Endothelial cell of umbilical vein (primary cell): Measurements from ENCODE around the gene ELAVL1. TPM values are rescaled to one million over a fixed set of nuclear protein-coding genes. Genes with fewer than 3 reads are reported as not detected.

Experiments
- BruUV-seq: library from RNA; stranded (reverse); fragments of 400-500 nt; replicated peaks from 2 replicates; lab custom pipeline; 2021; lab: Mats Ljungman, UMichigan
- CTCF ChIA-PET: fragments of 300-600, 350-600 bp; sonication (Branson Sonifier 250); formaldehyde crosslinking; loops from one replicate; lab custom pipeline; 2021; ENCODE audit warnings: antibody characterized with exemption, inconsistent platforms; lab: Charles Lee
- POLR2A ChIA-PET: fragments of 300-600, 350-600 bp; sonication (Branson Sonifier 250); formaldehyde crosslinking; loops from one replicate; lab custom pipeline; 2021; ENCODE audit warnings: antibody characterized with exemption, inconsistent platforms; lab: Charles Lee
- DNase-seq: peaks from one replicate; pipeline ENCODE4 v3.0.0-alpha.2; 2011; ENCODE audit warnings: low read depth, low spot score
- FAIRE-seq: peaks from 2 replicates; lab custom pipeline; 2011; peaks lifted over from hg19 to GRCh38; lab: Jason Lieb, UNC
- H2AFZ ChIP-seq: 2 replicates; pipeline ENCODE4 v1.6.0; 2012; ENCODE audit warnings: low read depth, low read length, control low read depth, inconsistent platforms
- H3K27ac ChIP-seq: 2 replicates; pipeline ENCODE4 v1.5.1; 2011; ENCODE audit warnings: low read depth, mild to moderate bottlenecking, control low read depth, low read length, moderate library complexity; ENCODE audit not compliant: insufficient read depth
- H3K27me3 ChIP-seq, 2 experiments: 2 replicates each; pipeline versions ENCODE4 v1.6.0 to v1.6.1; 2011; ENCODE audit warnings: low read length in 2 of 2, mixed read lengths in 1 of 2; ENCODE audit not compliant: control insufficient read depth in 2 of 2, insufficient read depth in 2 of 2
- H3K36me3 ChIP-seq, 2 experiments: 2 replicates in 1 of 2; 3 replicates in 1 of 2; pipeline ENCODE4 v1.5.1; 2011; ENCODE audit warnings: low read length in 2 of 2, mild to moderate bottlenecking in 1 of 2, moderate library complexity in 1 of 2; ENCODE audit not compliant: control insufficient read depth in 2 of 2, insufficient read depth in 2 of 2; ENCODE audit errors: extremely low read depth in 1 of 2
- H3K4me1 ChIP-seq: 3 replicates; pipeline ENCODE4 v1.5.1; 2011; ENCODE audit warnings: mild to moderate bottlenecking, low read length; ENCODE audit not compliant: control insufficient read depth, insufficient read depth; ENCODE audit errors: extremely low read depth
- H3K4me2 ChIP-seq: 2 replicates; pipeline ENCODE4 v1.6.1; 2011; ENCODE audit warnings: low read length, control low read depth, mixed read lengths; ENCODE audit not compliant: insufficient read depth
- H3K4me3 ChIP-seq, 3 experiments: fragments of 200-600 bp in 1 of 3; sonication (generic), shearing (Covaris generic) in 1 of 3; replicated peaks in 1 of 3; 2 replicates each; pipeline ENCODE4 v1.5.1; 2011 to 2016; ENCODE audit warnings: control low read depth in 3 of 3, low read length in 3 of 3, mild to moderate bottlenecking in 2 of 3, inconsistent platforms in 1 of 3, low read depth in 1 of 3, moderate library complexity in 1 of 3; ENCODE audit not compliant: insufficient read depth in 1 of 3
- H3K79me2 ChIP-seq: 2 replicates; pipeline ENCODE4 v1.6.0; 2012; ENCODE audit warnings: low read length, inconsistent platforms; ENCODE audit not compliant: control insufficient read depth, insufficient read depth
- H3K9ac ChIP-seq: replicated peaks from 2 replicates; pipeline ENCODE3; 2011; ENCODE audit warnings: low read length, control low read depth; ENCODE audit not compliant: insufficient read depth; ENCODE audit errors: extremely low read depth
- H3K9me1 ChIP-seq: replicated peaks from 3 replicates; pipeline ENCODE4 v1.6.0; 2011; ENCODE audit warnings: mild to moderate bottlenecking, low read length; ENCODE audit not compliant: control insufficient read depth, insufficient read depth; ENCODE audit errors: extremely low read depth
- H3K9me3 ChIP-seq: replicated peaks from 2 replicates; pipeline ENCODE4 v1.5.1; 2012; ENCODE audit warnings: low read length, inconsistent platforms; ENCODE audit not compliant: control insufficient read depth, insufficient read depth
- H4K20me1 ChIP-seq: replicated peaks from 2 replicates; pipeline ENCODE3; 2011; ENCODE audit warnings: mild to moderate bottlenecking, low read length; ENCODE audit not compliant: control insufficient read depth, insufficient read depth; ENCODE audit errors: extremely low read depth
- EZH2 ChIP-seq: IDR thresholded peaks from 2 replicates; pipeline ENCODE4 v1.6.1; 2012; ENCODE audit warnings: borderline replicate concordance, low read depth, mild to moderate bottlenecking, moderate library complexity, low read length, inconsistent platforms; ENCODE audit not compliant: severe bottlenecking
- FOS ChIP-seq: IDR thresholded peaks from 2 replicates; pipeline ENCODE4 v1.6.1; 2011; ENCODE audit warnings: mild to moderate bottlenecking, low read length, moderate library complexity, borderline replicate concordance; ENCODE audit not compliant: insufficient read depth
- GATA2 ChIP-seq: IDR thresholded peaks from 2 replicates; pipeline ENCODE4 v1.7.0; 2011; ENCODE audit warnings: low read depth, mild to moderate bottlenecking, moderate library complexity, mixed read lengths, low read length; ENCODE audit not compliant: insufficient read length, insufficient read depth
- JUN ChIP-seq: IDR thresholded peaks from 2 replicates; pipeline ENCODE4 v1.6.1; 2011; ENCODE audit warnings: borderline replicate concordance, low read depth; ENCODE audit not compliant: insufficient read length, insufficient read depth
- MYC ChIP-seq: IDR thresholded peaks from one replicate; pipeline ENCODE4 v1.6.1; 2011; ENCODE audit warnings: mild to moderate bottlenecking, low read depth, low read length
- POLR2A ChIP-seq: IDR thresholded peaks from 2 replicates; pipeline ENCODE4 v1.6.1; 2012; ENCODE audit warnings: low read depth, mild to moderate bottlenecking, control low read depth, low read length
- POLR2AphosphoS5 ChIP-seq: IDR thresholded peaks from 2 replicates; pipeline ENCODE4 v1.6.1; 2012; ENCODE audit warnings: low read depth, mild to moderate bottlenecking, control low read depth, low read length, moderate library complexity; ENCODE audit not compliant: insufficient read depth
- dilution Hi-C: fragments of 300-500 bp; cut with MboI; formaldehyde crosslinking; loops from one replicate; pipeline ENCODE4 v1.15.0; 2019; ENCODE audit warnings: low sequenced_read_pairs; ENCODE audit not compliant: extremely low pct_ligation_motif_present
- intact Hi-C: fragments of 100-400 bp; cut with micrococcal nuclease; formaldehyde crosslinking; loops from one replicate; pipeline ENCODE4 v1.10.0; 2022
- polyA plus RNA-seq, 4 experiments: library from polyadenylated mRNA; depleted of rRNA in 3 of 4; stranded (reverse) in 3 of 4; unstranded in 1 of 4; fragments of >200 nt; gene quantifications; 2 replicates each; pipeline versions ENCODE4 v1.2.1 to v1.2.3, GENCODE V29; 2011 to 2012; ENCODE audit warnings: missing spikeins in 1 of 4
- total RNA-seq: library from RNA; stranded (reverse); gene quantifications from 2 replicates; pipeline ENCODE4 v1.2.3, GENCODE V29; 2021
- TF ChIP-seq, protein P1 (sequence below), 2 donors: IDR thresholded peaks; 1 replicate in 1 of 2; 2 replicates in 1 of 2; pipeline ENCODE4 v1.5.1; 2011; ENCODE audit warnings: low read length in 2 of 2, mild to moderate bottlenecking in 2 of 2, moderate library complexity in 2 of 2, control low read depth in 1 of 2, inconsistent platforms in 1 of 2, low read depth in 1 of 2; ENCODE audit not compliant: insufficient read depth in 1 of 2; ENCODE audit errors: extremely low read depth in 1 of 2
- TF ChIP-seq, protein P2 (sequence below): IDR thresholded peaks from 2 replicates; pipeline ENCODE4 v1.6.1; 2011; ENCODE audit not compliant: insufficient read depth, insufficient read length

The ELAVL1 gene
- total and polyA plus RNA-seq, 2 donors (not counting 3 experiments of a cell fraction or from before 2014, with no cell fraction given): 46.8 to 134 TPM

DNA sequence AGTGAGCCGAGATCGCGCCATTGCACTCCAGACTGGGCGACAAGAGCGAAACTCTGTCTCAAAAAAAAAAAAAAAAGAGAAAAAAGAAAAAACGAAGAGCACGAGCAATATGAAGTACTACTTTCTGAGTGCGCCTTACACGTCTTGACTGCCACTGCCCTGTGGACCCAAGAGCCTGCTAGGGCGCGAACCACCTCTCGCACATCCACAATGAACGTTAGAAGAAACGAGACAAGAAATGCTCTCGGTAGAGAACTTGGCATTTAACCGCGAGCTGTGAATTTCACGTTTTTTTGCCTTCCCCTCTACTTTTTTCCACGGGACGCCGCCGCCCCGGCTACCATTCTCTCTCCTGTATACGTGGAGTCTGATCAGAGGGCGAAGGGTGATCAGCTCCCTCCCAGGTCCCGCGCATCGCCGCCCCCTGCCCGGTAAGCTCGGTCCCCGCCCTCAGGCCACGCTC lies 62.4 kb downstream of the ELAVL1 start:
- Histone ChIP-seq H3K4me3 (peak overlapping the region; percentile 73 to 93 (median 77)), H3K27ac (peak overlapping the region; percentile 89), H3K27me3 (no peaks in the 10 kb centered on the region), H3K36me3 (peaks cover 0 to 4% of the 10 kb centered on the region in 2 experiments), H3K9ac (peak overlapping the region; percentile 98), H3K4me2 (peak overlapping the region; percentile 76), H4K20me1 (no peaks in the 10 kb centered on the region), H3K4me1 (peaks cover 9% of the 10 kb centered on the region), H3K79me2 (peaks cover 22% of the 10 kb centered on the region), H3K9me1 (no peaks in the 10 kb centered on the region), H3K9me3 (no peaks in the 10 kb centered on the region), H2AFZ (peak overlapping the region; percentile 94)
- intact Hi-C loops (loop anchor here (1.0 to 2.0 kb wide), 4 partner anchors 14 to 126 kb away; partner anchors contain the start of gene SNAPC2), dilution Hi-C loops (no loop called here)
- FAIRE-seq: no peak
- DNase-seq: no peak
- TSS peak; percentile 24 for BruUV-seq
- ChIA-PET POLR2A (interaction anchor here (1.2 to 2.0 kb wide), 5 partner anchors 13 to 62 kb away, joined by 4 to 21 read pairs (median 9); partner anchors contain the start of gene SNAPC2), CTCF (interaction anchor here (0.6 to 3.4 kb wide), 20 partner anchors 11 to 844 kb away, joined by 3 to 101 read pairs (median 8); partner anchors contain the start of genes ELAVL1, KANK3, MAP2K7 and SNAPC2)
- TF ChIP-seq FOS: no peak
- no peak for TF ChIP-seq JUN
- TF ChIP-seq MYC: no peak
- no peak for TF ChIP-seq POLR2AphosphoS5
- no peak for TF ChIP-seq GATA2
- no peak for TF ChIP-seq EZH2
- TF ChIP-seq, protein P1, sequence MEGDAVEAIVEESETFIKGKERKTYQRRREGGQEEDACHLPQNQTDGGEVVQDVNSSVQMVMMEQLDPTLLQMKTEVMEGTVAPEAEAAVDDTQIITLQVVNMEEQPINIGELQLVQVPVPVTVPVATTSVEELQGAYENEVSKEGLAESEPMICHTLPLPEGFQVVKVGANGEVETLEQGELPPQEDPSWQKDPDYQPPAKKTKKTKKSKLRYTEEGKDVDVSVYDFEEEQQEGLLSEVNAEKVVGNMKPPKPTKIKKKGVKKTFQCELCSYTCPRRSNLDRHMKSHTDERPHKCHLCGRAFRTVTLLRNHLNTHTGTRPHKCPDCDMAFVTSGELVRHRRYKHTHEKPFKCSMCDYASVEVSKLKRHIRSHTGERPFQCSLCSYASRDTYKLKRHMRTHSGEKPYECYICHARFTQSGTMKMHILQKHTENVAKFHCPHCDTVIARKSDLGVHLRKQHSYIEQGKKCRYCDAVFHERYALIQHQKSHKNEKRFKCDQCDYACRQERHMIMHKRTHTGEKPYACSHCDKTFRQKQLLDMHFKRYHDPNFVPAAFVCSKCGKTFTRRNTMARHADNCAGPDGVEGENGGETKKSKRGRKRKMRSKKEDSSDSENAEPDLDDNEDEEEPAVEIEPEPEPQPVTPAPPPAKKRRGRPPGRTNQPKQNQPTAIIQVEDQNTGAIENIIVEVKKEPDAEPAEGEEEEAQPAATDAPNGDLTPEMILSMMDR (IDR thresholded peaks at IDR 0.05; ENCODE audit: extremely low read depth in 1 of 2, insufficient read depth in 1 of 2, low read depth in 1 of 2, low read length in 2 of 2): no peak
- no peak for TF ChIP-seq POLR2A
- TF ChIP-seq, protein P2, sequence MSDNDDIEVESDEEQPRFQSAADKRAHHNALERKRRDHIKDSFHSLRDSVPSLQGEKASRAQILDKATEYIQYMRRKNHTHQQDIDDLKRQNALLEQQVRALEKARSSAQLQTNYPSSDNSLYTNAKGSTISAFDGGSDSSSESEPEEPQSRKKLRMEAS: no peak
